K562 (cell line): ENCODE measurements around the gene KCNAB2. TPM values are rescaled to one million over a fixed set of nuclear protein-coding genes. Genes with fewer than 3 reads are reported as not detected.

Experiments
- ATAC-seq: fragments of 200-7000 bp; cut with Tn5 transposase; 3 replicates; pipeline ENCODE4 v1.9.1; 2020; ENCODE audit warnings: moderate library complexity
- BruUV-seq: library from RNA; stranded (reverse); fragments of 400-500 nt; replicated peaks from 2 replicates; lab custom pipeline; 2021; lab: Mats Ljungman, UMichigan
- CTCF ChIA-PET: fragments of 300-600 bp; formaldehyde crosslinking; extraction: SDS; loops from one replicate; lab custom pipeline; 2021; ENCODE audit warnings: low intra/inter-chr PET ratio; lab: Yijun Ruan, JAX
- POLR2A ChIA-PET: fragments of 300-600, 350-650 bp; sonication (Branson Sonifier 250); formaldehyde crosslinking; extraction: SDS; loops from one replicate; lab custom pipeline; 2021; ENCODE audit warnings: antibody characterized with exemption, inconsistent platforms; lab: Yijun Ruan, JAX
- DNase-seq, 4 experiments: peaks; one replicate each; pipeline versions ENCODE4 v3.0.0 to v3.0.0-alpha.2; 2011 to 2018; ENCODE audit warnings: low spot score in 3 of 4, mixed read lengths in 3 of 4; ENCODE audit errors: extremely low read depth in 1 of 4
- FAIRE-seq: peaks from 2 replicates; lab custom pipeline; 2011; peaks lifted over from hg19 to GRCh38; lab: Jason Lieb, UNC
- H2AFZ ChIP-seq: 2 replicates; pipeline ENCODE4 v1.6.0; 2011; ENCODE audit warnings: low read depth, low read length, control low read depth, inconsistent platforms
- H3K27ac ChIP-seq: fragments of 200-600 bp; 3 replicates; pipeline ENCODE4 v1.8.0; 2011; ENCODE audit warnings: low read depth, mild to moderate bottlenecking, control low read depth, inconsistent platforms, low read length, moderate library complexity, mixed read lengths; ENCODE audit errors: extremely low read depth
- H3K27me3 ChIP-seq, 2 experiments: fragments of 300-600 bp in 1 of 2; 2 replicates in 1 of 2; 3 replicates in 1 of 2; pipeline versions ENCODE4 v1.6.0 to v1.8.0; 2011; ENCODE audit warnings: inconsistent platforms in 2 of 2, low read length in 2 of 2, mild to moderate bottlenecking in 1 of 2, mixed read lengths in 1 of 2, moderate library complexity in 1 of 2; ENCODE audit not compliant: control insufficient read depth in 2 of 2, insufficient read depth in 2 of 2
- H3K36me3 ChIP-seq: fragments of 300-600 bp; 3 replicates; pipeline ENCODE4 v1.8.0; 2011; ENCODE audit warnings: mild to moderate bottlenecking, low read length, inconsistent platforms; ENCODE audit not compliant: control insufficient read depth, insufficient read depth
- H3K4me1 ChIP-seq, 2 experiments: fragments of 200-600 bp in 1 of 2; replicated peaks in 1 of 2; 2 replicates in 1 of 2; 3 replicates in 1 of 2; pipeline versions ENCODE4 v1.5.1 to v1.8.0; 2011; ENCODE audit warnings: inconsistent platforms in 2 of 2, low read length in 2 of 2, mild to moderate bottlenecking in 1 of 2, mixed read lengths in 1 of 2, moderate library complexity in 1 of 2; ENCODE audit not compliant: control insufficient read depth in 2 of 2, insufficient read depth in 2 of 2
- H3K4me2 ChIP-seq: 2 replicates; pipeline ENCODE4 v1.6.1; 2011; ENCODE audit warnings: low read length, control low read depth, inconsistent platforms, mixed read lengths; ENCODE audit not compliant: insufficient read depth
- H3K4me3 ChIP-seq: fragments of 200-600 bp; sonication (generic), shearing (Covaris generic); 2 replicates; pipeline ENCODE4 v1.5.1; 2016; ENCODE audit warnings: control low read depth, inconsistent platforms
- H3K79me2 ChIP-seq: fragments of 200-600 bp; 3 replicates; pipeline ENCODE4 v1.8.0; 2011; ENCODE audit warnings: low read length, inconsistent platforms; ENCODE audit not compliant: control insufficient read depth, insufficient read depth
- H3K9ac ChIP-seq, 2 experiments: 2 replicates each; pipeline versions ENCODE4 v1.6.0 to v1.6.1; 2011; ENCODE audit warnings: low read depth in 2 of 2, low read length in 2 of 2, control low read depth in 1 of 2, inconsistent platforms in 1 of 2, mild to moderate bottlenecking in 1 of 2, mixed read lengths in 1 of 2; ENCODE audit not compliant: insufficient read depth in 1 of 2
- H3K9me1 ChIP-seq: one replicate; pipeline ENCODE4 v1.6.0; 2011; ENCODE audit warnings: inconsistent platforms, mild to moderate bottlenecking, low read length, moderate library complexity; ENCODE audit not compliant: control insufficient read depth, insufficient read depth
- H3K9me3 ChIP-seq: replicated peaks from 2 replicates; pipeline ENCODE4 v1.5.1; 2011; ENCODE audit warnings: low read depth, low read length, inconsistent platforms; ENCODE audit not compliant: control insufficient read depth, insufficient read depth
- H4K20me1 ChIP-seq: replicated peaks from 2 replicates; pipeline ENCODE4 v1.6.1; 2011; ENCODE audit warnings: low read length, inconsistent platforms, mixed read lengths; ENCODE audit not compliant: control insufficient read depth, insufficient read depth
- CBFA2T2 ChIP-seq: fragments of 450-650 bp; conservative IDR thresholded peaks from 2 replicates; pipeline ENCODE4 v1.6.1; 2017; ENCODE audit warnings: mild to moderate bottlenecking
- CEBPG ChIP-seq, 3 experiments: fragments of 200-800 bp in 1 of 3; sonication (Bioruptor generic) in 1 of 3; sonication (generic) in 1 of 3; formaldehyde crosslinking in 1 of 3; IDR thresholded peaks in 2 of 3; conservative IDR thresholded peaks in 1 of 3; 2 replicates each; pipeline versions ENCODE4 v1.6.1 to v1.8.0; 2016 to 2022; ENCODE audit warnings: missing compliant biosample characterization in 2 of 3, missing genetic modification characterization in 2 of 3, mild to moderate bottlenecking in 1 of 3, missing genetic modification reagents in 1 of 3
- CHD1 ChIP-seq: fragments of 200-600 bp; sonication (generic); IDR thresholded peaks from one replicate; pipeline ENCODE4 v1.6.1; 2012; ENCODE audit warnings: mild to moderate bottlenecking, moderate library complexity, low read length, inconsistent platforms
- CHD4 ChIP-seq: fragments of 200-600 bp; sonication (generic); IDR thresholded peaks from 3 replicates; pipeline ENCODE4 v1.6.1; 2012; ENCODE audit warnings: low read depth, mild to moderate bottlenecking, mixed read lengths, low read length, inconsistent platforms; ENCODE audit not compliant: insufficient read depth, insufficient replicate concordance, poor library complexity, severe bottlenecking
- E2F3 ChIP-seq: fragments of 250-450 bp; sonication (Bioruptor Pico); IDR thresholded peaks from 2 replicates; pipeline ENCODE4 v1.4.0; 2020; ENCODE audit warnings: mild to moderate bottlenecking
- NFE2L1 ChIP-seq: fragments of 450-650 bp; IDR thresholded peaks from 2 replicates; pipeline ENCODE4 v1.6.1; 2016; ENCODE audit warnings: missing genetic modification characterization, low read depth, mild to moderate bottlenecking, missing compliant biosample characterization, moderate library complexity, borderline replicate concordance
- NFXL1 ChIP-seq: fragments of 450-650 bp; formaldehyde crosslinking; IDR thresholded peaks from 2 replicates; pipeline ENCODE4 v1.4.0; 2021; ENCODE audit warnings: mild to moderate bottlenecking
- SMARCA4 ChIP-seq: fragments of 450-650 bp; IDR thresholded peaks from 2 replicates; pipeline ENCODE4 v1.6.1; 2016
- TAF7 ChIP-seq: fragments of 450-650 bp; IDR thresholded peaks from 2 replicates; pipeline ENCODE4 v1.6.1; 2016; ENCODE audit warnings: missing genetic modification characterization, missing compliant biosample characterization
- TBP ChIP-seq: optimal IDR thresholded peaks from 2 replicates; pipeline ENCODE3; 2011; ENCODE audit warnings: low read depth, low read length, improper control_type of control experiment
- YY1 ChIP-seq, 3 experiments: IDR thresholded peaks; 2 replicates each; pipeline ENCODE4 v1.6.1; 2011; ENCODE audit warnings: low read length in 2 of 3, mild to moderate bottlenecking in 2 of 3, moderate library complexity in 2 of 3, borderline replicate concordance in 1 of 3, control low read depth in 1 of 3, low read depth in 1 of 3; ENCODE audit not compliant: insufficient read depth in 3 of 3, insufficient replicate concordance in 2 of 3, control insufficient read depth in 1 of 3, insufficient read length in 1 of 3; ENCODE audit errors: extremely low read depth in 1 of 3
- ZC3H11A ChIP-seq: IDR thresholded peaks from 2 replicates; pipeline ENCODE4 v1.6.1; 2012; ENCODE audit warnings: low read depth, low read length, improper control_type of control experiment
- ZKSCAN1 ChIP-seq: fragments of 150-350 bp; IDR thresholded peaks from 2 replicates; pipeline ENCODE4 v1.6.1; 2016; ENCODE audit warnings: low read depth, low read length
- ZNF146 ChIP-seq: IDR thresholded peaks from one replicate; pipeline ENCODE4 v1.6.1; 2018; ENCODE audit warnings: missing compliant biosample characterization; ENCODE audit not compliant: unreplicated experiment
- ZNF212 ChIP-seq: fragments of 450-650 bp; formaldehyde crosslinking; IDR thresholded peaks from 2 replicates; pipeline ENCODE4 v1.4.0; 2020; ENCODE audit warnings: mild to moderate bottlenecking
- ZNF316 ChIP-seq: fragments of 450-650 bp; IDR thresholded peaks from 2 replicates; pipeline ENCODE4 v1.6.1; 2016
- WGBS: fragments of 100-300 bp; shearing (Covaris generic); methylation state at CpG from one replicate; pipeline ENCODE4 v1.1.6; 2016; ENCODE audit warnings: low coverage, mixed read lengths; ENCODE audit not compliant: insufficient coverage; ENCODE audit errors: missing lambda C conversion rate; 5-methylcytosine and 5-hydroxymethylcytosine counted together
- in situ Hi-C: fragments of 300-500 bp; cut with MboI; formaldehyde crosslinking; loops from 4 replicates; pipeline ENCODE4 v1.15.0; 2018; ENCODE audit warnings: inconsistent platforms, mixed read lengths
- intact Hi-C: fragments of 100-400 bp; cut with micrococcal nuclease; formaldehyde crosslinking; loops from 2 replicates; pipeline ENCODE4 v1.14.2; 2022
- polyA plus RNA-seq, 8 experiments: library from polyadenylated mRNA; depleted of rRNA in 4 of 8; stranded (reverse) in 5 of 8; unstranded in 3 of 8; fragments of >200 nt; fragmentation: Nextera tagmentation in 2 of 8; fragmentation: Illumina TruSeq in 1 of 8; extraction: Ambion mirVana in 2 of 8; extraction: Trizol in 1 of 8; gene quantifications; 2 replicates each; pipeline versions ENCODE4 v1.2.1 to v1.2.3, GENCODE V29; 2011 to 2014; ENCODE audit warnings: inconsistent platforms in 1 of 8, missing spikeins in 1 of 8
- total RNA-seq, 7 experiments: library from RNA; depleted of rRNA in 6 of 7; stranded (reverse); fragments of >200 nt in 6 of 7; fragmentation: Illumina TruSeq in 2 of 7; extraction: Trizol in 2 of 7; gene quantifications; 2 replicates each; pipeline versions ENCODE4 v1.2.1 to v1.2.3, GENCODE V29; 2011 to 2021; ENCODE audit warnings: low replicate concordance in 1 of 7
- TF ChIP-seq, protein P1 (sequence below): fragments of 450-650 bp; formaldehyde crosslinking; IDR thresholded peaks from 2 replicates; pipeline ENCODE4 v1.4.0; 2020; ENCODE audit warnings: mild to moderate bottlenecking, moderate library complexity
- TF ChIP-seq, protein P2 (sequence below): fragments of 250-450 bp; sonication (Bioruptor Pico); IDR thresholded peaks from 2 replicates; pipeline ENCODE4 v1.4.0; 2020
- TF ChIP-seq, protein P3 (sequence below): fragments of 250-450 bp; sonication (Bioruptor Pico); IDR thresholded peaks from 2 replicates; pipeline ENCODE4 v1.6.1; 2021; ENCODE audit warnings: mild to moderate bottlenecking

Gene KCNAB2
- total and polyA plus RNA-seq, 9 of the 15 experiments (the other 6 are each of a cell fraction or from before 2014, with no cell fraction given) = 1.8 to 15.8 (median 7.1) TPM

DNA sequence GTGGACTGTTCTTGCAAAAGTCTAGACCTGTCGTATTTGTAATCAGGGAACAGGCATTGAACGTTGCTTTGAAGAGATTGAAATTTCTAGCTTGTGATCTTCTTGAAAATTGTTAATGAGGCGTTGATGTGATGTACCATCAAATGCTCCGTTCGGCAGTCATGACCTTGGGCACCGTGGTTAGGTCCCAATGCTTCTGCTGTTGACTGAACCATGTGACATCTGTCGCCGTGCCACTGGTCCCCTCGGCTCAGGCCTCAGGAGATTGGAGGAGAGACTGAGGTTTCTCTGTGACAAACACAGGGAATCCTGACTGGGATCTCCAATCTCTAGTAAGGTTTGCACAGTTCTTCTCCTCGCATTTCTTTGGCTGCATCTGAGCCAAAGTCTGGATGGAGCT lies 18.1 kb upstream of the KCNAB2 start:
- intact Hi-C loops (no loop called here), in situ Hi-C loops (no loop called here)
- ChIA-PET CTCF (no interaction called here), POLR2A (interaction anchor here (0.6 kb wide), 1 partner anchor 159 kb away, joined by 3 read pairs; no protein-coding TSS in a partner anchor)
- no peak overlapping the region for H3K27ac ChIP-seq
- no peaks in the 10 kb centered on the region for H3K36me3 ChIP-seq
- no peaks in the 10 kb centered on the region for H3K9me1 ChIP-seq
- peak; percentile 19 for FAIRE-seq
- no peak overlapping the region for H3K4me2 ChIP-seq
- H2AFZ ChIP-seq = no peak overlapping the region
- H3K27me3 ChIP-seq = no peaks in the 10 kb centered on the region; a peak in 2 of 5 replicates
- no peak for TF ChIP-seq TBP
- no peak for TF ChIP-seq NFXL1 (CRISPR knock-in tag)
- TF ChIP-seq ZC3H11A = no peak
- no peak for TF ChIP-seq CBFA2T2
- TF ChIP-seq, protein P1, sequence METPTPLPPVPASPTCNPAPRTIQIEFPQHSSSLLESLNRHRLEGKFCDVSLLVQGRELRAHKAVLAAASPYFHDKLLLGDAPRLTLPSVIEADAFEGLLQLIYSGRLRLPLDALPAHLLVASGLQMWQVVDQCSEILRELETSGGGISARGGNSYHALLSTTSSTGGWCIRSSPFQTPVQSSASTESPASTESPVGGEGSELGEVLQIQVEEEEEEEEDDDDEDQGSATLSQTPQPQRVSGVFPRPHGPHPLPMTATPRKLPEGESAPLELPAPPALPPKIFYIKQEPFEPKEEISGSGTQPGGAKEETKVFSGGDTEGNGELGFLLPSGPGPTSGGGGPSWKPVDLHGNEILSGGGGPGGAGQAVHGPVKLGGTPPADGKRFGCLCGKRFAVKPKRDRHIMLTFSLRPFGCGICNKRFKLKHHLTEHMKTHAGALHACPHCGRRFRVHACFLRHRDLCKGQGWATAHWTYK (CRISPR knock-in tag) = no peak
- TF ChIP-seq, protein P2, sequence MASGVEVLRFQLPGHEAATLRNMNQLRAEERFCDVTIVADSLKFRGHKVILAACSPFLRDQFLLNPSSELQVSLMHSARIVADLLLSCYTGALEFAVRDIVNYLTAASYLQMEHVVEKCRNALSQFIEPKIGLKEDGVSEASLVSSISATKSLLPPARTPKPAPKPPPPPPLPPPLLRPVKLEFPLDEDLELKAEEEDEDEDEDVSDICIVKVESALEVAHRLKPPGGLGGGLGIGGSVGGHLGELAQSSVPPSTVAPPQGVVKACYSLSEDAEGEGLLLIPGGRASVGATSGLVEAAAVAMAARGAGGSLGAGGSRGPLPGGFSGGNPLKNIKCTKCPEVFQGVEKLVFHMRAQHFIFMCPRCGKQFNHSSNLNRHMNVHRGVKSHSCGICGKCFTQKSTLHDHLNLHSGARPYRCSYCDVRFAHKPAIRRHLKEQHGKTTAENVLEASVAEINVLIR = no peak
- TF ChIP-seq TAF7 (tag) = no peak
- TF ChIP-seq ZNF316 = no peak
- TF ChIP-seq SMARCA4 = no peak
- no peak for TF ChIP-seq NFE2L1
- no peak for TF ChIP-seq CHD1
- no peak for TF ChIP-seq CHD4
- TF ChIP-seq ZNF146 (CRISPR knock-in tag) = no peak
- TF ChIP-seq ZKSCAN1 = no peak
- TF ChIP-seq ZNF212 (CRISPR knock-in tag) = no peak
- TF ChIP-seq YY1 (IDR thresholded peaks at IDR 0.05; ENCODE audit: borderline replicate concordance in 1 of 3, control insufficient read depth in 1 of 3, extremely low read depth in 1 of 3, insufficient read depth in 3 of 3, insufficient read length in 1 of 3, insufficient replicate concordance in 2 of 3, low read depth in 1 of 3, low read length in 2 of 3) = no peak
- TF ChIP-seq, protein P3, sequence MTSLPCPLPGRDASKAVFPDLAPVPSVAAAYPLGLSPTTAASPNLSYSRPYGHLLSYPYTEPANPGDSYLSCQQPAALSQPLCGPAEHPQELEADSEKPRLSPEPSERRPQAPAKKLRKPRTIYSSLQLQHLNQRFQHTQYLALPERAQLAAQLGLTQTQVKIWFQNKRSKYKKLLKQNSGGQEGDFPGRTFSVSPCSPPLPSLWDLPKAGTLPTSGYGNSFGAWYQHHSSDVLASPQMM = no peak
- no peak for TF ChIP-seq E2F3 (CRISPR knock-in tag)
- TF ChIP-seq CEBPG (CRISPR knock-in tag; IDR thresholded peaks at IDR 0.05) = no peak
- no peak for TF ChIP-seq CEBPG (tag; conservative IDR thresholded peaks at IDR 0.05 in 1 of 2, IDR thresholded peaks at IDR 0.05 in 1 of 2)
- H3K4me3 ChIP-seq = no peak overlapping the region
- H3K9ac ChIP-seq = no peak overlapping the region
- peaks cover 40% of the 10 kb centered on the region for H4K20me1 ChIP-seq
- 34% methylated on average over 10 of the region's 10 CpGs for WGBS
- no TSS peak for BruUV-seq
- H3K9me3 ChIP-seq = no peaks in the 10 kb centered on the region
- no peak for ATAC-seq
- no peaks in the 10 kb centered on the region for H3K79me2 ChIP-seq
- peaks cover 0 to 21% of the 10 kb centered on the region in 2 experiments; a peak in 2 of 5 replicates for H3K4me1 ChIP-seq
- DNase-seq = no peak
